ACHN (cell line): Measurements from ENCODE around the gene ARGLU1.

Source experiments
- DNase-seq: peaks from one replicate; pipeline ENCODE4 v3.0.0-alpha.2; 2015
- in situ Hi-C: cut with HindIII; loops from 2 replicates; pipeline ENCODE4 v1.10.0; 2017; ENCODE audit warnings: low sequenced_read_pairs, low pct_ligation_motif_present, low pct_unique_long_range_greater_than_20kb

Gene ARGLU1

GRCh38 chr13:106494506-106494905, 73.4 kb downstream of the ARGLU1 start:
- in situ Hi-C loops = no loop called here
- DNase-seq = no peak

DNA sequence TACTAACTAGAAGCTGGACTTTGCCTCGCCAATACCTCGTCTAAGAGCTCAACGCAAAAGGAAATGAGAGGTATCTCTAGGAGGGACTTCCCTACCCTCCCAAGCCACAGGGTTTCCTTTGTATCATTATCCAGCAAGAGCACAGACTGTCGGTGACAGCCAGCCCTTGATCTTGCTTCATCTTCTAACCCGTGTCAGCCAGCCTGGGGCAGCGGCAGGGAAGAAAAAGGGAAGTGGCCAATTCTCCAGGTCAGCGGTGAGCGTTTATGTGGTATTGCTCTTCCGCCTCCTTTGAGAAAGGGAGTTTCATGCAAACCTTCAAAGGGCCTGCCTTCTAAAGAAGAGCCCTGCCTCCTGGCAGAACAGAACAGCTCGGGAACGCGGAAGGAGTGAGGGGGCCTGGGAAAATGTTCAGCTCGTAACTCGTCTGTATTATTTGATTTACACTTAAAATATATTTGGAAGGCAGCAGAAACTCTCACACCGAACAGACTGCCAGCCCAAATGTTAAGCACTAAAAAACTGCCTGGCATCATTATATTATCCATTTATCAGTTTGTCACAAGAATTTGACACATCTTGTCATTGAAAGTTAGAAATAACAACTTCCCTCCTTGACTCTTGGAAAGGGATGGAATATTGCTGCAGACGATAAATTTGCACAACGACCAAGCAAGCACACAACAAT, 74.3 kb downstream of the ARGLU1 start:
- DNase-seq = no peak
- in situ Hi-C loops = no loop called here

- in situ Hi-C loops = no loop called here
- no peak for DNase-seq
These were observed 75.1 kb downstream of the ARGLU1 start for GRCh38 chr13:106492588-106493475.

DNA sequence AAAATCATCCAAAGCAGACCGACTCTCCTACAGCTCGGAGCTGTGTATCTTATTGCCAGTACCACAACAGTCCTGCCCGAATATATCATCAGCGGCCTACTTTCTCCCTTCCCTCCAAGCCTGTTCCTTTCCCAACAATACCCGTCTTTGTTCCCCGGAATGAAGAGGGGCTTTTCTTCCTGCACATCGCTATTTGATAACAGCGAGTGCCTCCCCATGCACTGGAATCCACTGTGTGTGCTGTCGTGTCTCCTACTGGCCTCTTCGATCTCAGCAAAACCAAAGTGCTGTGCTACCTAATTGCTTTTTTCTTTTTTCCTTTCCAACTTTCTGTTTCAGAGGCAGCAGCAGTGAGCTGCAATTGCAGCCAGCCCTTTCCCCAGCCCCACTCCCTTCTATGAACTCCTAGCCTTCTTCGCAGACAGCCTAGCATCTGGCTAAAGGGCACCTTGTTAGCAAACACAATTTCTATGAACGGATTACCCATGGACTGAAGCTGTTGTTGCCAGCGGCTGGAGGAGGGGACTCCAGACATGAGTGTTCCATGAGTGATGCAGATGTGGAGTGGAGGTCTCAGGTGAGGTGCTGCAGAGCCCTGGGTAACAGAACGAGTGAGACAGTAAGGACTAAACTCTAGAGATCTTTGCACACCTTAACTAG, 75.9 kb downstream of the ARGLU1 start:
- in situ Hi-C loops = no loop called here
- DNase-seq = no peak
